CD14-positive monocyte (primary cell): Measurements from ENCODE around the gene SLC22A12. TPM values are rescaled to one million over a fixed set of nuclear protein-coding genes. Genes with fewer than 3 reads are reported as not detected.

Experiments used
- DNase-seq, 3 donors: peaks; one replicate each; pipeline ENCODE4 v3.0.0-alpha.2; 2011 to 2022
- H2AFZ ChIP-seq: 2 replicates; pipeline ENCODE4 v1.6.0; 2012; ENCODE audit warnings: mild to moderate bottlenecking, low read depth, low read length, inconsistent platforms; ENCODE audit not compliant: insufficient read depth, poor library complexity, severe bottlenecking
- H3K27ac ChIP-seq, 2 donors: 1 replicate in 1 of 2; 2 replicates in 1 of 2; pipeline ENCODE4 v1.5.1; 2012 to 2013; ENCODE audit warnings: low read length in 2 of 2, control low read depth in 1 of 2, inconsistent platforms in 1 of 2, low read depth in 1 of 2, mild to moderate bottlenecking in 1 of 2
- H3K27me3 ChIP-seq, 2 donors: one replicate each; pipeline versions ENCODE4 v1.6.0 to v1.6.1; 2011 to 2013; ENCODE audit warnings: low read length in 2 of 2; ENCODE audit not compliant: control insufficient read depth in 2 of 2, insufficient read depth in 2 of 2
- H3K36me3 ChIP-seq, 2 donors: replicated peaks in 1 of 2; 1 replicate in 1 of 2; 2 replicates in 1 of 2; pipeline versions ENCODE4 v1.5.1 to v1.6.1; 2012 to 2013; ENCODE audit warnings: low read length in 2 of 2, control low read depth in 1 of 2, inconsistent platforms in 1 of 2, mild to moderate bottlenecking in 1 of 2; ENCODE audit not compliant: insufficient read depth in 2 of 2, control insufficient read depth in 1 of 2
- H3K4me1 ChIP-seq, 2 donors: 1 replicate in 1 of 2; 2 replicates in 1 of 2; pipeline versions ENCODE4 v1.5.1 to v1.6.1; 2012 to 2013; ENCODE audit warnings: low read length in 2 of 2, control low read depth in 1 of 2, inconsistent platforms in 1 of 2, mild to moderate bottlenecking in 1 of 2, moderate library complexity in 1 of 2; ENCODE audit not compliant: insufficient read depth in 2 of 2, control insufficient read depth in 1 of 2
- H3K4me2 ChIP-seq: replicated peaks from 2 replicates; pipeline ENCODE3; 2012; ENCODE audit warnings: low read length, moderate library complexity, mild to moderate bottlenecking; ENCODE audit not compliant: poor library complexity, severe bottlenecking; ENCODE audit errors: extremely low read depth
- H3K4me3 ChIP-seq, 3 experiments: fragments of 200-600 bp in 1 of 3; sonication (generic) in 1 of 3; replicated peaks in 1 of 3; 1 replicate in 2 of 3; 2 replicates in 1 of 3; pipeline ENCODE4 v1.5.1; 2011 to 2013; ENCODE audit warnings: low read length in 3 of 3, mild to moderate bottlenecking in 3 of 3, control low read depth in 2 of 3, low read depth in 2 of 3, inconsistent platforms in 1 of 3, moderate library complexity in 1 of 3
- H3K79me2 ChIP-seq: 2 replicates; pipeline ENCODE4 v1.6.0; 2012; ENCODE audit warnings: mild to moderate bottlenecking, control low read depth, inconsistent platforms, low read length, moderate library complexity; ENCODE audit not compliant: insufficient read depth
- H3K9ac ChIP-seq: 2 replicates; pipeline ENCODE4 v1.6.0; 2017; ENCODE audit warnings: low read length, mild to moderate bottlenecking; ENCODE audit not compliant: insufficient read depth, poor library complexity, severe bottlenecking
- H3K9me3 ChIP-seq, 2 donors: replicated peaks in 1 of 2; 1 replicate in 1 of 2; 2 replicates in 1 of 2; pipeline versions ENCODE4 v1.5.1 to v1.6.1; 2012 to 2013; ENCODE audit warnings: low read length in 2 of 2, control low read depth in 1 of 2; ENCODE audit not compliant: control insufficient read depth in 1 of 2, insufficient read depth in 1 of 2
- H4K20me1 ChIP-seq: 2 replicates; pipeline ENCODE4 v1.6.0; 2012; ENCODE audit warnings: mild to moderate bottlenecking, low read length, control low read depth, moderate library complexity; ENCODE audit not compliant: insufficient read depth
- H3K27ac Mint-ChIP-seq, 7 donors: one replicate each; pipeline ENCODE4 v1.8.0; 2020; ENCODE audit warnings: mild to moderate bottlenecking in 7 of 7, mixed read lengths in 7 of 7, moderate library complexity in 6 of 7, inconsistent platforms in 2 of 7
- H3K27me3 Mint-ChIP-seq, 3 donors: one replicate each; pipeline ENCODE4 v1.8.0; 2021 to 2022; ENCODE audit warnings: low read depth in 3 of 3, mild to moderate bottlenecking in 3 of 3, mixed read lengths in 3 of 3, moderate library complexity in 3 of 3, inconsistent platforms in 1 of 3
- H3K36me3 Mint-ChIP-seq, 2 donors: one replicate each; pipeline ENCODE4 v1.8.0; 2020; ENCODE audit warnings: mixed read lengths in 2 of 2, inconsistent platforms in 1 of 2, mild to moderate bottlenecking in 1 of 2
- H3K4me1 Mint-ChIP-seq: one replicate; pipeline ENCODE4 v1.8.0; 2020; ENCODE audit warnings: mild to moderate bottlenecking, mixed read lengths
- H3K4me3 Mint-ChIP-seq, 2 donors: one replicate each; pipeline ENCODE4 v1.8.0; 2020; ENCODE audit warnings: mild to moderate bottlenecking in 2 of 2, mixed read lengths in 2 of 2, moderate library complexity in 1 of 2
- H3K9me3 Mint-ChIP-seq, 7 donors: one replicate each; pipeline ENCODE4 v1.8.0; 2020 to 2022; ENCODE audit warnings: mixed read lengths in 7 of 7, mild to moderate bottlenecking in 6 of 7, moderate library complexity in 6 of 7, inconsistent platforms in 2 of 7
- WGBS: methylation state at CpG from one replicate; pipeline ENCODE4 v1.1.5; 2013; ENCODE audit warnings: missing lambda C conversion rate; ENCODE audit not compliant: insufficient coverage; 5-methylcytosine and 5-hydroxymethylcytosine counted together
- intact Hi-C, 2 donors: fragments of 100-400 bp; cut with micrococcal nuclease; formaldehyde crosslinking; loops; one replicate each; pipeline versions ENCODE4 v1.15.0 to v1.15.1; 2023
- polyA plus RNA-seq, 3 donors: library from polyadenylated mRNA; depleted of rRNA in 1 of 3; unstranded in 2 of 3; stranded (reverse) in 1 of 3; fragments of 300-500 nt in 2 of 3; fragments of >200 nt in 1 of 3; fragmentation: Illumina TruSeq in 2 of 3; gene quantifications; 1 replicate in 2 of 3; 2 replicates in 1 of 3; pipeline ENCODE4 v1.2.3, GENCODE V29; 2012 to 2021
- TF ChIP-seq, protein P1 (sequence below): fragments of 200-600 bp; IDR thresholded peaks from one replicate; pipeline ENCODE4 v1.8.0; 2022; ENCODE audit warnings: antibody characterized with exemption, mild to moderate bottlenecking

SLC22A12 gene
- polyA plus RNA-seq, 3 donors = not detected

DNA sequence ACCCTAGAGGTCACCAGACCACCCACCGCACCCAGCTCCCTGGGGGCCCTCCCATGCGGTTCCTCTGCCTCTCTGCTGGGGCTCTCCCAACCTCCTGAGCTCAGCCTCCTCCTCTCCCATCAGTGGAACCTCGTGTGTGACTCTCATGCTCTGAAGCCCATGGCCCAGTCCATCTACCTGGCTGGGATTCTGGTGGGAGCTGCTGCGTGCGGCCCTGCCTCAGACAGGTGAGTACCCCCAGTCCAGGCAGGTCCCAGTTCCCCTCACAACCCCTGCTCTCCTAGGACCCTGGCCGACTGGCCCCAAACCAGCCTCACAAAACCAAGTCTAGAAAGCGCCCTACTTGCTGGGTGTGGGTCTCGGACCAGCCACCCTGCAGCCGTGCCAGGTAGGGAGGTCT lies 1.6 kb downstream of the SLC22A12 start:
- DNase-seq = no peak
- H3K9me3 Mint-ChIP-seq = peaks cover 8 to 16% (median 13%) of the 10 kb centered on the region in 7 donors

DNA sequence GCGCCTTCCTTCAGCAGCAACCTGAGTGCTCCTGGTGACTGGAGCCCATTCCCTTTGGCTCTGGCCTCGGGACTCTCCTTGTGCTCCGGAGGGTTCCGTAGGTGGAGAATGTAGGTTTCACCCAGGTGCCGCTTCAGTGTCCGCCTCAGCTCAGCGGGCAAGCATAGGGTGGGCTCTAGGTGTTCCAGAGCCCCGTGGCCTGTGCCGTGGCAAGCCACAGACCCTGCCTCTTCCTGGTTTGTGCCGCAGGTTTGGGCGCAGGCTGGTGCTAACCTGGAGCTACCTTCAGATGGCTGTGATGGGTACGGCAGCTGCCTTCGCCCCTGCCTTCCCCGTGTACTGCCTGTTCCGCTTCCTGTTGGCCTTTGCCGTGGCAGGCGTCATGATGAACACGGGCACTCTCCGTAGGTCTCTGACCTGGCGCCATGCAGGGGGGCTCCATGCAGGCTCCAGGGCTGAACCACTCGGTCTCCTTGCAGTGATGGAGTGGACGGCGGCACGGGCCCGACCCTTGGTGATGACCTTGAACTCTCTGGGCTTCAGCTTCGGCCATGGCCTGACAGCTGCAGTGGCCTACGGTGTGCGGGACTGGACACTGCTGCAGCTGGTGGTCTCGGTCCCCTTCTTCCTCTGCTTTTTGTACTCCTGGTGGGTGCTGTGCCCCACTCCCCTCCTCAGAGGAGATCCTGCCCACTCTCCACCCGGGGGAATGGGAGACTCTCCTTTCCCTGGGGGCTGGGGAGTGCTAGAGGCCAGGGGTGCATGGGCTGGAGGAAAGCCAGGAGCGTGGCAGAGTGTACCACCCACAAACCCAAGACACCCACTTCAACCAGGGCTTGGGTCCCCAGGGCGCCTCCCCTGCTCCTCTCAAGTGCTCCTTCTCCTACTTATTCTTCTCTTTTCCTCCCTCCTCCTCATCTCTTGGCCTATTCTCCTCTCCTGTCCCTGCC lies 2.4 kb downstream of the SLC22A12 start:
- Mint-ChIP-seq H3K4me1 (no peaks in the 10 kb centered on the region), H3K27me3 (peaks cover under 1 to 2% (median 1%) of the 10 kb centered on the region in 3 donors), H3K36me3 (no peaks in the 10 kb centered on the region), H3K4me3 (no peak overlapping the region), H3K9me3 (peaks cover 3 to 8% (median 6%) of the 10 kb centered on the region in 7 donors), H3K27ac (no peak overlapping the region)
- Histone ChIP-seq H3K4me3 (no peak overlapping the region), H4K20me1 (no peaks in the 10 kb centered on the region), H3K79me2 (no peaks in the 10 kb centered on the region), H3K36me3 (no peaks in the 10 kb centered on the region), H2AFZ (no peak overlapping the region), H3K9ac (no peak overlapping the region), H3K4me1 (no peaks in the 10 kb centered on the region), H3K9me3 (peaks cover 5 to 8% of the 10 kb centered on the region in 2 donors), H3K4me2 (no peak overlapping the region), H3K27me3 (no peaks in the 10 kb centered on the region), H3K27ac (no peak overlapping the region)
- 89% methylated on average over 30 of the region's 32 CpGs for WGBS
- DNase-seq = no peak
- intact Hi-C loops = no loop called here
- TF ChIP-seq, protein P1, sequence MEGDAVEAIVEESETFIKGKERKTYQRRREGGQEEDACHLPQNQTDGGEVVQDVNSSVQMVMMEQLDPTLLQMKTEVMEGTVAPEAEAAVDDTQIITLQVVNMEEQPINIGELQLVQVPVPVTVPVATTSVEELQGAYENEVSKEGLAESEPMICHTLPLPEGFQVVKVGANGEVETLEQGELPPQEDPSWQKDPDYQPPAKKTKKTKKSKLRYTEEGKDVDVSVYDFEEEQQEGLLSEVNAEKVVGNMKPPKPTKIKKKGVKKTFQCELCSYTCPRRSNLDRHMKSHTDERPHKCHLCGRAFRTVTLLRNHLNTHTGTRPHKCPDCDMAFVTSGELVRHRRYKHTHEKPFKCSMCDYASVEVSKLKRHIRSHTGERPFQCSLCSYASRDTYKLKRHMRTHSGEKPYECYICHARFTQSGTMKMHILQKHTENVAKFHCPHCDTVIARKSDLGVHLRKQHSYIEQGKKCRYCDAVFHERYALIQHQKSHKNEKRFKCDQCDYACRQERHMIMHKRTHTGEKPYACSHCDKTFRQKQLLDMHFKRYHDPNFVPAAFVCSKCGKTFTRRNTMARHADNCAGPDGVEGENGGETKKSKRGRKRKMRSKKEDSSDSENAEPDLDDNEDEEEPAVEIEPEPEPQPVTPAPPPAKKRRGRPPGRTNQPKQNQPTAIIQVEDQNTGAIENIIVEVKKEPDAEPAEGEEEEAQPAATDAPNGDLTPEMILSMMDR = no peak

More for the DNA sequence above, 1.6 kb downstream of the SLC22A12 start:
- TF ChIP-seq, protein P1 = no peak
- Histone ChIP-seq H3K79me2 (no peaks in the 10 kb centered on the region), H2AFZ (no peak overlapping the region), H3K27ac (no peak overlapping the region), H3K4me3 (no peak overlapping the region), H3K9me3 (peaks cover 9 to 11% of the 10 kb centered on the region in 2 donors), H3K4me2 (no peak overlapping the region), H4K20me1 (no peaks in the 10 kb centered on the region), H3K9ac (no peak overlapping the region), H3K27me3 (no peaks in the 10 kb centered on the region), H3K4me1 (no peaks in the 10 kb centered on the region), H3K36me3 (no peaks in the 10 kb centered on the region)
- Mint-ChIP-seq H3K4me1 (no peaks in the 10 kb centered on the region), H3K4me3 (no peak overlapping the region), H3K36me3 (no peaks in the 10 kb centered on the region), H3K27ac (no peak overlapping the region), H3K27me3 (peaks cover 1 to 3% (median 3%) of the 10 kb centered on the region in 3 donors)
- intact Hi-C loops = no loop called here
- WGBS = 89% methylated on average over 5 of the region's 9 CpGs
